ENCODE measurements around the gene VSTM1.
A peak's percentile ranks its signal among the peaks of the same experiment; 100 is the strongest.
"Not testable (repeated sequence)": the region's sequence is repeated elsewhere in the genome, so short reads cannot be mapped to it uniquely, and the experiment has no call there.

Gene VSTM1

GRCh38 chr19:54036542-54036941, 27.2 kb downstream of the VSTM1 start:
- not testable (repeated sequence) for H3K9me3 Mint-ChIP-seq, H3K27ac Mint-ChIP-seq, H3K4me3 Mint-ChIP-seq, H3K4me1 Mint-ChIP-seq, H3K27me3 Mint-ChIP-seq, H3K36me3 Mint-ChIP-seq, DNase-seq
- CTCF ChIA-PET = interaction anchor here (0.6 kb wide), 1 partner anchor 836 kb away, joined by 3 read pairs; no protein-coding TSS in a partner anchor

- Mint-ChIP-seq H3K27ac (no peak overlapping the region), H3K4me3 (no peak overlapping the region), H3K9me3 (no peaks in the 10 kb centered on the region), H3K4me1 (no peaks in the 10 kb centered on the region), H3K27me3 (no peaks in the 10 kb centered on the region), H3K36me3 (no peaks in the 10 kb centered on the region)
- no peak for DNase-seq
- CTCF ChIA-PET = no interaction called here
Measured at GRCh38 chr19:54035215-54036178, 28.2 kb downstream of the VSTM1 start.

DNA sequence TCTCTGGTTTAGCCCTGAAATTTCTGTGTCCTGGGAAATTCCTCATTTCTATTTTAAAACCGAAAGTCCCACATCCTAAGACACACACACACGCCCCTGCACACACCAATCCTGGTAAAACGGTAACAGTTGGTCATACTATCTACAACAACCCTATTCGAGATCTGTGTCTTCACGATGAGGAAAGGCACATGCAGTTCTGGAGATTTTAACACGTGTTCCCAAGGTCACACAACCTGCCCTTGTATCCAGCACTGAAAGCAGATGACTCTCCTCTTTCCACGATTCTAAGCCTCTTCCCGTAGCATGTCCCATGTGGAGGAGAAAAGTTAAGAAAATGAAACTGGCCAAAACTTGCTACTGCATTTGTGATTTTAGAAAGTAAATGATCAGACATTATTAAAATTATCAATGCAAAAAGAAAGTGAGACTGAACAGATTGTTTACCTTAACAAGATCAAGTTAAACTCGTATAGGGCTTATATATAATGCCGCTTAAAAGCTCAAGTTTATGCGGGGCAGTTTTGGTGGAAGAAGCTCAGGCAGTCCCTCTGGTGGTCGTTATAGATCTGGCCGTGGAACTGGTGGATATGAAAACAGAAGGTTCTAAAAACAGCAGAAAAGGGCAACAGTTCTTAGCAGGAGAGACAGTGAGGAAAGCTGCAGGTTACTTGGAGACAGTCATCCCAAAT, 32.7 kb downstream of the VSTM1 start:
- no peaks in the 10 kb centered on the region for H3K36me3 Mint-ChIP-seq
- H3K4me3 Mint-ChIP-seq = no peak overlapping the region
- H3K27ac Mint-ChIP-seq = no peak overlapping the region
- no peaks in the 10 kb centered on the region for H3K4me1 Mint-ChIP-seq
- DNase-seq = no peak
- peaks cover 5% of the 10 kb centered on the region for H3K27me3 Mint-ChIP-seq
- CTCF ChIA-PET = interaction anchor here (1.0 kb wide), 1 partner anchor 238 kb away, joined by 6 read pairs; no protein-coding TSS in a partner anchor
- no peaks in the 10 kb centered on the region for H3K9me3 Mint-ChIP-seq

- Mint-ChIP-seq H3K9me3 (no peaks in the 10 kb centered on the region), H3K27ac (no peak overlapping the region), H3K4me3 (no peak overlapping the region), H3K27me3 (peaks cover 5% of the 10 kb centered on the region), H3K4me1 (no peaks in the 10 kb centered on the region), H3K36me3 (no peaks in the 10 kb centered on the region)
- CTCF ChIA-PET = interaction anchor here (0.7 to 2.2 kb wide), 15 partner anchors 9 to 335 kb away, joined by 3 to 23 read pairs (median 4); partner anchors contain the start of gene LAIR1
- peak; percentile 72 for DNase-seq
Measured at GRCh38 chr19:54029930-54030490, 33.7 kb downstream of the VSTM1 start.

GRCh38 chr19:54029301-54029700, 34.4 kb downstream of the VSTM1 start:
- Mint-ChIP-seq H3K4me3 (no peak overlapping the region), H3K4me1 (no peaks in the 10 kb centered on the region), H3K36me3 (no peaks in the 10 kb centered on the region), H3K9me3 (no peaks in the 10 kb centered on the region), H3K27me3 (peaks cover 5% of the 10 kb centered on the region), H3K27ac (no peak overlapping the region)
- no peak for DNase-seq
- CTCF ChIA-PET = interaction anchor here (0.8 to 2.2 kb wide), 10 partner anchors 10 to 238 kb away, joined by 3 to 23 read pairs (median 4); no protein-coding TSS in a partner anchor

DNA sequence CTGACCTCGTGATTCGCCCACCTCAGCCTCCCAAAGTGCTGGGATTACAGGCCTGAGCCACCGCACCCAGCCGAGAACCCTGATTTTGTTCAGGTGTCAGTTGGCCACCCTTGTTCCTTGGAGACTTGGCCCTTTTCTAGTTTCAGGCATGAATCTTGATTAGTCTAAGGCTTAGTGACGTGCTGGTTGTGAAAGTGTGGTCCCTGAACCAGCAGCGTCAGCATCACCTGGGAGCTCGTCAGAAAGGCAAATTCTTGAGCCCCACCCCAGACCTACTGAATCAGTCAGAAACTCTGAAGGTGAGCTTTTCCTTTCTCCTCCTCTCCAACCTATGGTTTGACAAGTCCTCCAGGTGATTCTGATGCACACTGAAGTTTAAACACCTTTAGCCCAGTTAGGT, 37.0 kb downstream of the VSTM1 start:
- CTCF ChIA-PET = interaction anchor here (1.0 to 1.2 kb wide), 2 partner anchors 175 to 234 kb away, joined by 4 to 5 read pairs; no protein-coding TSS in a partner anchor
- no peak overlapping the region for H3K27ac Mint-ChIP-seq
- H3K4me1 Mint-ChIP-seq = peaks cover 3% of the 10 kb centered on the region
- H3K36me3 Mint-ChIP-seq = no peaks in the 10 kb centered on the region
- H3K4me3 Mint-ChIP-seq = no peak overlapping the region
- no peak for DNase-seq
- no peaks in the 10 kb centered on the region for H3K9me3 Mint-ChIP-seq
- H3K27me3 Mint-ChIP-seq = peaks cover 26% of the 10 kb centered on the region

GRCh38 chr19:54024660-54025059, 39.0 kb downstream of the VSTM1 start:
- Mint-ChIP-seq H3K27ac (no peak overlapping the region), H3K4me3 (no peak overlapping the region), H3K9me3 (no peaks in the 10 kb centered on the region), H3K36me3 (no peaks in the 10 kb centered on the region), H3K27me3 (peaks cover 33% of the 10 kb centered on the region), H3K4me1 (peaks cover 3% of the 10 kb centered on the region)
- CTCF ChIA-PET = interaction anchor here (0.9 to 3.9 kb wide), 13 partner anchors 10 to 232 kb away, joined by 3 to 31 read pairs (median 5); no protein-coding TSS in a partner anchor
- no peak for DNase-seq

- no peak overlapping the region for H3K4me3 Mint-ChIP-seq
- CTCF ChIA-PET = interaction anchor here (0.7 to 3.9 kb wide), 14 partner anchors 14 to 231 kb away, joined by 3 to 31 read pairs (median 4); no protein-coding TSS in a partner anchor
- peaks cover 37% of the 10 kb centered on the region for H3K27me3 Mint-ChIP-seq
- peaks cover 3% of the 10 kb centered on the region for H3K4me1 Mint-ChIP-seq
- DNase-seq = no peak
- no peaks in the 10 kb centered on the region for H3K9me3 Mint-ChIP-seq
- H3K27ac Mint-ChIP-seq = no peak overlapping the region
- H3K36me3 Mint-ChIP-seq = no peaks in the 10 kb centered on the region
Measured at GRCh38 chr19:54023191-54023590, 40.5 kb downstream of the VSTM1 start.

DNA sequence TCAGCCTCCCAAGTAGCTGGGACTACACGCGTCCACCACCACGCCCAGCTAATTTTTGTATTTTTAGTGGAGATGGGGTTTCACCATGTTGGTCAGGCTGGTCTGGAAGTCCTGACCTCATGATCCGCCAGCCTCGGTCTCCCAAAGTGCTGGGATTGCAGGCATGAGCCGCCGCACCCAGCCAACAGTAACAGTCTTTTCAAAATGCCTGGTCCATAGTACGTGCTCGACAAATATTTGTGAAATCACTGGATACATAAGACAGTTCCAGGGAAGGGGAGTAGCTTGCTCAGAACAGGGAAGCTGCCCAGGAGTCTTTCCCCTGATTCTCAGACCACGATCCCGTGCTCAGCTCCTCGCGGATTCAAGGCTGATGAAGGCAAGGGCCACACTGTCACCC, 41.8 kb downstream of the VSTM1 start:
- Mint-ChIP-seq H3K27me3 (peaks cover 37% of the 10 kb centered on the region), H3K4me1 (peaks cover 3% of the 10 kb centered on the region), H3K27ac (no peak overlapping the region), H3K4me3 (no peak overlapping the region), H3K36me3 (no peaks in the 10 kb centered on the region), H3K9me3 (no peaks in the 10 kb centered on the region)
- CTCF ChIA-PET = interaction anchor here (3.9 kb wide), 1 partner anchor 229 kb away, joined by 31 read pairs; no protein-coding TSS in a partner anchor
- DNase-seq = no peak

DNA sequence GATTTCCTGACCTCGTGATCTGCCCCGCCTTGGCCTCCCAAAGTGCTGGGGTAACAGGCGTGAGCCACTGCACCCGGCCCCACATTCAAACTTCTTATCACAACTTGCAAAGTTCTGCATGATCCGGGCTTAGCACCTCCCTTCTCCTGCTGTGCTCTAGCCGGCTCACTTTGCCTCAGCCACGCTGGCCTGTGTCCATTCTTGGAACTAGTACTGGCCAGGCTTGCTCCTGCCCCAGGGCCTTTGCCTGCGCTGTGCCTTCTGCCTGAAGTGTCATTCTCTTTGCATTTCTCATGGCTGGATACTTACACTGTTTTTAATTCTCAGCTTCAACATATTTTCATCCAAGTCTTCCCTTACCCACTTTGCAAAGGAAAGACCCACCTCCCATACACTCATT, 42.3 kb downstream of the VSTM1 start:
- Mint-ChIP-seq H3K36me3 (no peaks in the 10 kb centered on the region), H3K4me3 (no peak overlapping the region), H3K4me1 (peaks cover 3% of the 10 kb centered on the region), H3K27ac (no peak overlapping the region), H3K9me3 (no peaks in the 10 kb centered on the region), H3K27me3 (peaks cover 37% of the 10 kb centered on the region)
- CTCF ChIA-PET = no interaction called here
- no peak for DNase-seq

DNA sequence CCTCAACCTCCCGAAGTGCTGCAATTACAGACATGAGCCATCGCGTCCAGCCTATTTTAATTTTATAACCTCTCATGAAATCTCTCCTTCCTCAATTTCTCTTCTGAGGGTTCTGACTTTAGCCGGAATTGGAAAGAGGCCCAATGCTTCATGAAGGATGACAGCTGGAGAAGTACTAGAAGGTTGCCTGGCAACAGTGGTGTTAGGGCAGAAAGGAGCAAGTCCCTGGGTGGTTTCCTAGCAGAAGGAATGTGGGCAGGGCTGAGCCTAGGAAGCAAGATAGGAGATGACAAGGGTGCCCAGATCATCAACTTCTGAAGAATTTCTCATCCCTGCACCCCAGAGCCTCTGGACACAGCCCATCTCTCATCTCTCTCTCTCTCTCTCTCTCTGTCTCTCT, 46.4 kb downstream of the VSTM1 start:
- Mint-ChIP-seq H3K27me3 (peaks cover 33% of the 10 kb centered on the region), H3K4me1 (no peaks in the 10 kb centered on the region), H3K4me3 (no peak overlapping the region), H3K9me3 (no peaks in the 10 kb centered on the region), H3K27ac (no peak overlapping the region), H3K36me3 (no peaks in the 10 kb centered on the region)
- no peak for DNase-seq
- CTCF ChIA-PET = interaction anchor here (1.5 kb wide), 1 partner anchor 224 kb away, joined by 4 read pairs; no protein-coding TSS in a partner anchor

- no peak overlapping the region for H3K4me3 Mint-ChIP-seq
- CTCF ChIA-PET = interaction anchor here (0.7 to 1.4 kb wide), 2 partner anchors 10 to 14 kb away, joined by 3 read pairs; no protein-coding TSS in a partner anchor
- no peak overlapping the region for H3K27ac Mint-ChIP-seq
- no peak for DNase-seq
- no peaks in the 10 kb centered on the region for H3K9me3 Mint-ChIP-seq
- peaks cover 24% of the 10 kb centered on the region for H3K27me3 Mint-ChIP-seq
- H3K4me1 Mint-ChIP-seq = no peaks in the 10 kb centered on the region
- H3K36me3 Mint-ChIP-seq = no peaks in the 10 kb centered on the region
Measured at GRCh38 chr19:54014920-54015560, 48.7 kb downstream of the VSTM1 start.

DNA sequence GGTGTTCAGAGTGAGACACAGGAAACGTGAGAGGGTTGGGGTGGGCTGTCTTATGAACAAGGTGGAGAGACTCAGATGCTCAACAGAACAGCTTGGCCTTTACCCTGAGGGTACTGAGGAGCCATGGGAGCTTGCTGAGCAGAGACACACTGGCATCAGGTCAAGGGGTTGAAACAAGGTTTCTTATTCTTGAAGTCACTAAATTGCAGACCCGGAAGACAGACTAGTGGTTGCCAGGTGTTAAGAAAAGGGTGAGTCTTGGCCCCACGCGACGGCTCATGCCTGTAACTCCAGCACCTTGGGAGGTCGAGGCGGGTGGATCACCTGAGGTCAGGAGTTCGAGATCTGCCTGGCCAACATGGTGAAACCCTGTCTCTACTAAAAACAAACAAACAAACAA, 49.8 kb downstream of the VSTM1 start:
- CTCF ChIA-PET = interaction anchor here (1.4 kb wide), 1 partner anchor 11 kb away, joined by 3 read pairs; no protein-coding TSS in a partner anchor
- Mint-ChIP-seq H3K9me3 (no peaks in the 10 kb centered on the region), H3K36me3 (no peaks in the 10 kb centered on the region), H3K27ac (no peak overlapping the region), H3K4me3 (no peak overlapping the region), H3K4me1 (no peaks in the 10 kb centered on the region), H3K27me3 (peaks cover 20% of the 10 kb centered on the region)
- no peak for DNase-seq
